Liver (tissue), 9 donors: ENCODE data around the gene IFITM10. TPM values are rescaled to one million over a fixed set of nuclear protein-coding genes. Genes with fewer than 3 reads are reported as not detected.
"Not testable (repeated sequence)": the region's sequence is repeated elsewhere in the genome, so short reads cannot be mapped to it uniquely, and the experiment has no call there.

Experiments
- DNase-seq: peaks from one replicate; pipeline ENCODE4 v3.0.0-alpha.2; 2017; ENCODE audit warnings: low spot score
- H3K27ac ChIP-seq, 2 donors: one replicate each; pipeline ENCODE4 v1.7.0; 2013; ENCODE audit warnings: inconsistent platforms in 2 of 2, low read length in 2 of 2, control low read depth in 1 of 2, low read depth in 1 of 2, mild to moderate bottlenecking in 1 of 2
- H3K27me3 ChIP-seq, 4 donors: one replicate each; pipeline versions ENCODE4 v1.6.1 to v1.7.0; 2013; ENCODE audit warnings: low read length in 3 of 4, inconsistent platforms in 1 of 4, mild to moderate bottlenecking in 1 of 4, moderate library complexity in 1 of 4; ENCODE audit not compliant: control insufficient read depth in 4 of 4, insufficient read depth in 4 of 4
- H3K36me3 ChIP-seq, 4 donors: one replicate each; pipeline versions ENCODE4 v1.6.1 to v1.7.0; 2013; ENCODE audit warnings: low read length in 3 of 4, mild to moderate bottlenecking in 3 of 4, low read depth in 1 of 4, moderate library complexity in 1 of 4; ENCODE audit not compliant: control insufficient read depth in 4 of 4, insufficient read depth in 3 of 4
- H3K4me1 ChIP-seq, 4 donors: one replicate each; pipeline versions ENCODE4 v1.6.1 to v1.7.0; 2013; ENCODE audit warnings: low read length in 3 of 4, mild to moderate bottlenecking in 3 of 4, moderate library complexity in 1 of 4; ENCODE audit not compliant: control insufficient read depth in 4 of 4, insufficient read depth in 4 of 4
- H3K4me3 ChIP-seq, 3 donors: one replicate each; pipeline versions ENCODE4 v1.6.1 to v1.7.0; 2013; ENCODE audit warnings: low read length in 3 of 3, control low read depth in 1 of 3, low read depth in 1 of 3, mild to moderate bottlenecking in 1 of 3
- H3K9ac ChIP-seq, 2 donors: one replicate each; pipeline ENCODE4 v1.7.0; 2013; ENCODE audit warnings: low read length in 2 of 2, mild to moderate bottlenecking in 2 of 2, moderate library complexity in 2 of 2, control low read depth in 1 of 2, low read depth in 1 of 2
- H3K9me3 ChIP-seq, 4 donors: one replicate each; pipeline versions ENCODE4 v1.6.1 to v1.7.0; 2013; ENCODE audit warnings: low read length in 3 of 4; ENCODE audit not compliant: control insufficient read depth in 4 of 4
- EGR1 ChIP-seq, 2 donors: IDR thresholded peaks; 2 replicates each; pipeline ENCODE4 v1.6.1; 2016 to 2018; ENCODE audit warnings: antibody characterized with exemption in 2 of 2, low read depth in 2 of 2
- FOXA1 ChIP-seq: IDR thresholded peaks from 2 replicates; pipeline ENCODE4 v1.6.1; 2016; ENCODE audit warnings: antibody characterized with exemption
- FOXA2 ChIP-seq: IDR thresholded peaks from 2 replicates; pipeline ENCODE4 v1.6.1; 2016; ENCODE audit warnings: antibody characterized with exemption
- GABPA ChIP-seq, 2 donors: IDR thresholded peaks in 1 of 2; conservative IDR thresholded peaks in 1 of 2; 2 replicates each; pipeline ENCODE4 v1.6.1; 2016; ENCODE audit warnings: antibody characterized with exemption in 2 of 2, mild to moderate bottlenecking in 1 of 2, moderate library complexity in 1 of 2
- HNF4A ChIP-seq, 2 donors: conservative IDR thresholded peaks; 2 replicates each; pipeline ENCODE4 v1.6.1; 2016; ENCODE audit warnings: antibody characterized with exemption in 2 of 2, mild to moderate bottlenecking in 2 of 2
- HNF4G ChIP-seq: IDR thresholded peaks from 2 replicates; pipeline ENCODE4 v1.6.1; 2016; ENCODE audit warnings: antibody characterized with exemption
- JUND ChIP-seq, 2 donors: IDR thresholded peaks; 2 replicates each; pipeline ENCODE4 v1.6.1; 2016; ENCODE audit warnings: antibody characterized with exemption in 2 of 2
- MAX ChIP-seq: IDR thresholded peaks from 2 replicates; pipeline ENCODE4 v1.6.1; 2016; ENCODE audit warnings: antibody characterized with exemption
- NR2F2 ChIP-seq: IDR thresholded peaks from 2 replicates; pipeline ENCODE4 v1.6.1; 2016; ENCODE audit warnings: antibody characterized with exemption
- RAD21 ChIP-seq, 2 donors: IDR thresholded peaks; 2 replicates each; pipeline ENCODE4 v1.6.1; 2016; ENCODE audit warnings: antibody characterized with exemption in 2 of 2, mild to moderate bottlenecking in 2 of 2
- REST ChIP-seq: IDR thresholded peaks from 2 replicates; pipeline ENCODE4 v1.6.1; 2016; ENCODE audit warnings: antibody characterized with exemption, mild to moderate bottlenecking
- SP1 ChIP-seq: IDR thresholded peaks from 2 replicates; pipeline ENCODE4 v1.6.1; 2018; ENCODE audit warnings: antibody characterized with exemption, mild to moderate bottlenecking
- TAF1 ChIP-seq: conservative IDR thresholded peaks from 2 replicates; pipeline ENCODE4 v1.6.1; 2016; ENCODE audit warnings: antibody characterized with exemption, mild to moderate bottlenecking
- YY1 ChIP-seq: IDR thresholded peaks from 2 replicates; pipeline ENCODE4 v1.6.1; 2016; ENCODE audit warnings: antibody characterized with exemption, mild to moderate bottlenecking
- ZBTB33 ChIP-seq: IDR thresholded peaks from 2 replicates; pipeline ENCODE4 v1.6.1; 2016; ENCODE audit warnings: antibody characterized with exemption
- WGBS: extraction: QIAGEN DNeasy Blood & Tissue Kit; methylation state at CpG from one replicate; pipeline ENCODE4 v1.1.7; 2013; 5-methylcytosine and 5-hydroxymethylcytosine counted together
- polyA plus RNA-seq, 2 donors: library from polyadenylated mRNA; stranded (reverse) in 1 of 2; unstranded in 1 of 2; fragments of 200-250 nt in 1 of 2; fragments of >200 nt in 1 of 2; fragmentation: Nextera tagmentation in 1 of 2; extraction: Ambion mirVana in 1 of 2; gene quantifications; one replicate each; pipeline versions ENCODE4 v1.2.1 to v1.2.3, GENCODE V29; 2013 to 2015
- total RNA-seq, 2 donors: library from RNA; depleted of rRNA; stranded (reverse); fragments of >200 nt; gene quantifications; one replicate each; pipeline ENCODE4 v1.2.3, GENCODE V29; 2014
- TF ChIP-seq, protein P1 (sequence below): IDR thresholded peaks from 2 replicates; pipeline ENCODE4 v1.6.1; 2016; ENCODE audit warnings: antibody characterized with exemption
- TF ChIP-seq, protein P2 (sequence below): fragments of 150-350 bp; IDR thresholded peaks from 2 replicates; pipeline ENCODE4 v1.5.1; 2017; ENCODE audit warnings: improper control_type of control experiment, low read depth, low read length; ENCODE audit not compliant: missing input control
- donor health status: healthy.
- donor health status: healthy.
- donor health status: healthy.
- donor health status: healthy.
- donor health status: healthy.

The IFITM10 gene
- total and polyA plus RNA-seq, 4 donors: 0.14 to 8.5 (median 1.8) TPM

DNA sequence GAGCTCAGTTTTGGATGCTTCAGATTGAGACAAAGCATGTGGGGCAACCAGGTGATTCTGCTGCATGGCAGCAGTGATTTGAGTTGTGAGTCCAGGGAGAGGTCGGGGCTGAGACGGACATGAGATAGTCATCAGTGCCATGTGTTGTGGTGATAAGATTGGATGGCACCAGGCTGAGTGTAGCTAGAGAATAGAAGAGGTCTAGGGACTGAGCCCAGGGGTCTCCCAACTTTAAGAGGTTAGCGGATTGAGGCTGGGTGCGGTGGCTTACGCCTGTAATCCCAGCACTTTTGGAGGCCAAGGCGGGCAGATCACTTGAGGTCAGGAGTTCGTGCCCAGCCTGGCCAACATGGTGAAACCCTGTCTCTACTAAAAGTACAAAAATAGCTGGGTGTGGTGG lies 19.7 kb upstream of the IFITM10 start:
- H3K27ac ChIP-seq: no peak overlapping the region
- 95% methylated on average over 7 of the region's 7 CpGs for WGBS
- H3K9ac ChIP-seq: no peak overlapping the region
- no peaks in the 10 kb centered on the region for H3K9me3 ChIP-seq
- H3K4me1 ChIP-seq: no peaks in the 10 kb centered on the region
- no peaks in the 10 kb centered on the region for H3K36me3 ChIP-seq
- TF ChIP-seq NR2F2 (no peak), SP1 (no peak), REST (no peak), GABPA (IDR thresholded peaks at IDR 0.05 in 1 of 2, conservative IDR thresholded peaks at IDR 0.05 in 1 of 2) (no peak), FOXA2 (no peak), RAD21 (IDR thresholded peaks at IDR 0.05) (no peak), FOXA1 (no peak), EGR1 (IDR thresholded peaks at IDR 0.05; ENCODE audit: low read depth in 2 of 2) (no peak), HNF4A (conservative IDR thresholded peaks at IDR 0.05) (no peak), YY1 (no peak), JUND (IDR thresholded peaks at IDR 0.05) (no peak), HNF4G (no peak), TAF1 (no peak)
- TF ChIP-seq, protein P1, sequence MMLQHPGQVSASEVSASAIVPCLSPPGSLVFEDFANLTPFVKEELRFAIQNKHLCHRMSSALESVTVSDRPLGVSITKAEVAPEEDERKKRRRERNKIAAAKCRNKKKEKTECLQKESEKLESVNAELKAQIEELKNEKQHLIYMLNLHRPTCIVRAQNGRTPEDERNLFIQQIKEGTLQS: no peak
- H3K27me3 ChIP-seq: no peaks in the 10 kb centered on the region
- no peak for DNase-seq
- no peak overlapping the region for H3K4me3 ChIP-seq

DNA sequence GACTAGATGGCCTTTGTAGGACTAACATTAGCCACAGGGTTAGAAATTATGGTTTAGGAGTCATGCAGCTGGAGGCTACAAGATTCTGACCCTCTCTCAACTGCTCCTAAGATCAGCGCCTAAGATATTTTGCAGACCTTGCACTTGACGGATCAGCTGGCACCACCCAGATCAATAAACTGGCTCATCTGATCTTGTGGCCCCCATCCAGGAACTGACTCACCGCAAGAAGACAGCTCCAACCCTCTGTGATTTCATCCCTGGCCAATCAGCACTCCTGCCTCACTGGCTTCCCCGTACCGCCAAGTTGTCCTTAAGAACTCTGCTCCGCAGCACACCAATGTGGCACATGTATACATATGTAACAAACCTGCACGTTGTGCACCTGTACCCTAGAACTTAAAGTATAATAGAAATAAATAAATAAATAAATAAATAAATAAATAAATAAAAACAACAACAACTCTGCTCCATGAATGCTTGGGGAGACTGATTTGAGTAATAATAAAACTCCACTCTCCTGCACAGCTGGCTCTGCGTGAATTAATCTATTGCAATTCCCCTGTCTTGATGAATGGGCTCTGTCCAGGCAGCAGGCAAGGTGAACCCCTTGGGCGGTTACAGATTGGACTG lies 19.0 kb upstream of the IFITM10 start:
- WGBS: 73% methylated on average over 9 of the region's 9 CpGs
- H3K9ac ChIP-seq, H3K36me3 ChIP-seq, H3K4me1 ChIP-seq, H3K27ac ChIP-seq, DNase-seq, H3K27me3 ChIP-seq, H3K9me3 ChIP-seq, H3K4me3 ChIP-seq: not testable (repeated sequence)

DNA sequence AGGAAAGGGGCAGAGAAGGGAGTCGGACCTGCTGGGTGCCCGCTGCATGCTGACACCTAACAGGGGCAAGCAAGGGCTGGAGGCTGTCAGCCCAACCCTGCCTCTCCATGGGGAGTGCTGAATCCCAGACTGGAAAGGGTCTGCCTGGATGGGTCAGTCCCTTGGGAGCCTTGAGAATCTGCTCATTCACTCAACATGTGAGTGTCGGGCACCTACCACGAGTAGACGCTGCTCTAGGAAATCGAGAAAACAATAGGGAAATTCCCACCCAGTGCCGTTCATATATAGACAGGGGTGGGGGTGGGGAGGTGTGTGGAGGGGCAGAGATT lies 17.7 kb upstream of the IFITM10 start:
- 87% methylated on average over 7 of the region's 7 CpGs for WGBS
- Histone ChIP-seq H3K27me3 (no peaks in the 10 kb centered on the region), H3K36me3 (no peaks in the 10 kb centered on the region), H3K4me3 (no peak overlapping the region), H3K9me3 (no peaks in the 10 kb centered on the region), H3K4me1 (peaks cover 0 to 10% (median 5%) of the 10 kb centered on the region in 4 donors), H3K9ac (no peak overlapping the region), H3K27ac (no peak overlapping the region)
- no peak for DNase-seq
- no peak for TF ChIP-seq FOXA1
- no peak for TF ChIP-seq MAX
- TF ChIP-seq FOXA2: no peak
- no peak for TF ChIP-seq GABPA (IDR thresholded peaks at IDR 0.05 in 1 of 2, conservative IDR thresholded peaks at IDR 0.05 in 1 of 2)
- TF ChIP-seq SP1: no peak
- TF ChIP-seq, protein P2, sequence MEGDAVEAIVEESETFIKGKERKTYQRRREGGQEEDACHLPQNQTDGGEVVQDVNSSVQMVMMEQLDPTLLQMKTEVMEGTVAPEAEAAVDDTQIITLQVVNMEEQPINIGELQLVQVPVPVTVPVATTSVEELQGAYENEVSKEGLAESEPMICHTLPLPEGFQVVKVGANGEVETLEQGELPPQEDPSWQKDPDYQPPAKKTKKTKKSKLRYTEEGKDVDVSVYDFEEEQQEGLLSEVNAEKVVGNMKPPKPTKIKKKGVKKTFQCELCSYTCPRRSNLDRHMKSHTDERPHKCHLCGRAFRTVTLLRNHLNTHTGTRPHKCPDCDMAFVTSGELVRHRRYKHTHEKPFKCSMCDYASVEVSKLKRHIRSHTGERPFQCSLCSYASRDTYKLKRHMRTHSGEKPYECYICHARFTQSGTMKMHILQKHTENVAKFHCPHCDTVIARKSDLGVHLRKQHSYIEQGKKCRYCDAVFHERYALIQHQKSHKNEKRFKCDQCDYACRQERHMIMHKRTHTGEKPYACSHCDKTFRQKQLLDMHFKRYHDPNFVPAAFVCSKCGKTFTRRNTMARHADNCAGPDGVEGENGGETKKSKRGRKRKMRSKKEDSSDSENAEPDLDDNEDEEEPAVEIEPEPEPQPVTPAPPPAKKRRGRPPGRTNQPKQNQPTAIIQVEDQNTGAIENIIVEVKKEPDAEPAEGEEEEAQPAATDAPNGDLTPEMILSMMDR: no peak
- no peak for TF ChIP-seq ZBTB33
- no peak for TF ChIP-seq NR2F2
- TF ChIP-seq EGR1 (IDR thresholded peaks at IDR 0.05; ENCODE audit: low read depth in 2 of 2): no peak
- no peak for TF ChIP-seq JUND (IDR thresholded peaks at IDR 0.05)
- no peak for TF ChIP-seq HNF4G
- no peak for TF ChIP-seq HNF4A (conservative IDR thresholded peaks at IDR 0.05)
